AML-193 (cell line): ENCODE measurements around the gene DOK5.

ENCODE experiments used
- DNase-seq, 2 experiments: peaks; one replicate each; lab custom pipeline; 2025; lab: John Stamatoyannopoulos, UW

The DOK5 gene

DNA sequence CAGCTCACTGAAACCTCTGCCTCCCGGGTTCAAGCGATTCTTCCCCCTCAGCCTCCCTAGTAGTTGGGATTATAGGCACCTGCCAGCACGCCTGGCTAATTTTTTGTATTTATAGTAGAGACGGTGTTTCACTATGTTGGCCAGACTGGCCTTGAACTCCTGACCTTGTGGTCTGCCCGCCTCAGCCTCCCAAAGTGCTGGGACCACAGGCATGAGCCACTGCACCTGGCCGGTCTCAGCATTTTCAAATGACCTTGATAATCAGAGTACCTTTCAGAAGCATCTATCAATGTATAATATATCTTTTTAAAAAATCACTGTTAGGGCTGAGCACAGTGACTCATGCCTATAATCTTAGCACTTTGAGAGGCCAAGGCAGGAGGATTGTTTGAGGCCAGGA is 143.0 kb downstream of the DOK5 start:
- DNase-seq = no peak

GRCh38 chr20:54619181-54619580 is 143.8 kb downstream of the DOK5 start:
- no peak for DNase-seq

- no peak for DNase-seq
Observed at GRCh38 chr20:54619682-54620081, 144.3 kb downstream of the DOK5 start.

- no peak for DNase-seq
Observed at GRCh38 chr20:54620611-54621010, 145.2 kb downstream of the DOK5 start.

GRCh38 chr20:54622333-54623295 is 147.2 kb downstream of the DOK5 start:
- DNase-seq = no peak

GRCh38 chr20:54623991-54624569 is 148.7 kb downstream of the DOK5 start:
- no peak for DNase-seq

- no peak for DNase-seq
Observed at GRCh38 chr20:54624706-54625390, 149.5 kb downstream of the DOK5 start.

DNA sequence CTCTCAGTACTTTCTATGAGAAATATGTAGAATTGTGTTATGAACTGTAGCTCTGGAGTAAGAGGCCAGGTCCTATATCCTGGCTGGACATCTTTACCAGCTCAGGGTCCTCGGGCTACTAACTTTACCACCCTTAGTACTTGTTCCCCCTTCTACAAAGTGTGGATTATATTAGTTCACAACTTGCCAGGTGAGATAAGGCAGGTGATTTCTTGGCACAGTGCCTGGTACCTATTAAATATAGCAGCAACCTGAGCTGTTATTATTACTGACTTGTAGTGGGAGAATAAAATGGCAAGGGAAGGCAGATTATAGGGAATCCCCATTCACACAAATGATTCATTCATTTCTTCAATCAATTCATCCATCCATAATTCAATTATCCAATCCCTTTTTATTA is 150.1 kb downstream of the DOK5 start:
- no peak for DNase-seq

DNA sequence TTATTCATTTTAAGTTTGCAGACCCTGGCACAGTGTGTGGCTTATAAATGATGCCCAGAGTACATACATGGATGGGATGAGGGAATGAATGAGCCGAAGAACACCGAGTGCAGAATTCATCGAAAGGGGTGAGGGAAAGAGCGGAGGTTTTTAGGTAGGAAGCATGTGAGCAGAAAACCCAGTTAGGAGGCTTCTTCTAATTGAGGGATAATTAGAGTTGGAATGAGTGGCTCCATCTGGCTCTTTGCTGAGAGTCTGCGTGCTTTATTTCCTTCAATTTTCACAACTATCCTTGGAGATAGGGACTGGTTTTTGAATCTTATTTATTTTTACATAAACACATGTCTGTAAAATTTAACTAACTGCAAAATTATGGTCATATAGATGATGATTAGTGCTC is 150.7 kb downstream of the DOK5 start:
- no peak for DNase-seq

DNA sequence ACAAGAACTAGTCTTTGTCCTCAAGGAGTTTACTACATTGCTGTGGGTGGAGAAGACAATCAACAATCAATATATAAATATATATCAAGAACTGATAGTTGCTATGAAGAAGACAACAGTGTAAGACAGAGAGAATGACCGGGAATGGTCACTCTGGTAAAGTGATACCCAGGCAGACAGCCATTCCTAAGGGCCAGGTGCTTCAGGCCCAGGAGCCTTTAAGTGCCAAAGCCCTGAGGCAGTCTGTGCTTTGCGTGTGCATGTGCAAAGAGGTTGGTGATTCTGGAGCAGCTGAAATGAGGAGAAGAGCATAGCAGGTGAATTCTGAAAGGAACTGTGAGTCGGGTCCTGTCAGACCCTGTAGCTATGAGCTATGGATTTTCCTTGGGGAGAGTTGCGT is 154.2 kb downstream of the DOK5 start:
- DNase-seq = no peak

- no peak for DNase-seq
Observed at GRCh38 chr20:54630582-54630981, 155.2 kb downstream of the DOK5 start.

- DNase-seq = no peak
Observed at GRCh38 chr20:54631059-54631458, 155.7 kb downstream of the DOK5 start.

- DNase-seq = no peak
Observed at GRCh38 chr20:54633374-54634355, 158.3 kb downstream of the DOK5 start.

DNA sequence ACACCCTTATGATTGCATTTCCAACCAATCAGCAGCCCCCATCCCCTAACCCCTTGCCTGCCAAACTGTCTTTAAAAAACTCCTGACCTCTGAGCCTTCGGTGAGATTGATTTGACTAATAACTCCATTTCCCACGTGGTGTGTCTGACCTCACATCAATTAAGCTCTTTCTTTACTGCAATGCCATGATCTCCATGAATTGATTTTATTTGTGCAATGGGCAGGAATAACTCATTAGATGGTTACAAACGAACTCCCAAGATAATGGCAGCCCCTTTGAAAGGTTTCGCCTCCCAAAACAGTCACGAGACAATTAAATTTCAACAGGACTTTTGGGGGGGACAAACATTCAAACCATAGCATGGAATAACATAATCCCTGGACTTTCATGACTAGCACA is 161.2 kb downstream of the DOK5 start:
- DNase-seq = no peak

DNA sequence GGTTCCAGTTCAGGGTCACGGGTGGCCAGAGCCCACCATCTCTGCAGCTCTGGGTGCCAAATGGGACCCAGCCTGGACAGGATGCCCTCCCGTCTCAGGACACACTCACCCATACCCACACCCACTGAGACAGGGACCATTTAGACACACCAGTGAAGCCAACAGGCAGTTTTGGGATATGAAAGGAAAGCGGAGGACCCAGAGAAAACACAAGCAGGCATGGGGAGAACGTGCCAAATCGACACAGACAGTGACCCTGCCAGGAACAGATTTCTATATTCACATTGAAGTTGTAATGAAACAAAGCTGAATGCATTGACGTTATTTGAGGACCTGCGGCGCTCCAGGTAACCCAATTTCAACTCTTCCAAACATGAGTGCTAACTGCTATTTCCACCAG is 164.5 kb downstream of the DOK5 start:
- no peak for DNase-seq

DNA sequence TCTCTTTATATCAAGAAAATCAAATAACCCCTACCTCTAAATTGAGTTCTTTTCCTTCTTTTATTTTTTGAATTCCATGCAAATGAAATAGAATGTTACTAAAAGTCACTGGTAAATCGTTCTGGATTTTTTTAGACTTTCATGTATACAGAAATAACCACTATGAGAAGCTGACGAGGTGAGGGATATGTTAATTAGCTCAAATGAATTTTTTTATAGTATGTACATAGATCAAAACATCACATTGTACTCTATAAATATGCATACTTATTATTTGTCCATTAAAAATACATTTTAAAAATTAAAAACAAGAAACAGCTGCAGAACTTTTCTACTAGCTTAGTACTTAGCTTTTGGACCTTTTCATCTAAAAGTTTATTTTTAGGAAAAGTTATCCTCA is 165.4 kb downstream of the DOK5 start:
- DNase-seq = no peak

DNA sequence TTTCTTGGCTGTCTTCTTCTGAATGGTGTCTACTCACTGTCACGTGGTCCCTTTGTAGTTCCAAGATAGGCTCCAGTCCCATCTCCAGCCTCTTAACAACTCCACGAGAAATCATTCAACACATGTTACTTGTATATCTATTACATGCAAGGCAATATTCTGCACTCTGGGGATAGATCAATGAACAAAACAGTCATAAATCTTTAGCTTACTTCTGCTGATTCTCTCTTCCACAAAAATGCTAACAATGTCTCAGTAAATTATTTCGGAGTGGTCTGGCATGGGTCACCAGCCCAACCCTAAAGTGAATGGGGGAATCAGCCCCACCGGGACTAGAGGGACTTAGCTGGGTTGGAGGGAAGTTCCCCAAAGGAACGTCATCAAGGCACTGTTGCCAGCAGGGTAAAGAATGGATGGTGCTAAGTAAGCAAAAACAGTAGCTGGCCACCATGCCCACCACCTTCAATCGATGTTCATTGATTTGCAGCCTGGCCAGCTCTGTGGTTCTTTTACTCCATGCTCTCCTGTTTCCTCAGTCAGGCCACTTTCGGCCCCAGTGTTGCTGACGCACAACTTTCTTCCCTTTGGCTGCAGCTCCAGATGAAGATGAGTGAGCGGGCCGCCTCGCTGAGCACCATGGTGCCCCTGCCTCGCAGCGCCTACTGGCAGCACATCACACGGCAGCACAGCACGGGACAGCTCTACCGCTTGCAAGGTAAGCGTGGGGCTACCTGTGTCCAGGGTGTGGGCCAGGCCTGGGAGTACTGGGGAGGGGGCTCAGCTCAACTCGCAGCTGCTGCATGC is 167.7 kb downstream of the DOK5 start:
- no peak for DNase-seq

GRCh38 chr20:54643761-54644160 is 168.4 kb downstream of the DOK5 start:
- no peak for DNase-seq

DNA sequence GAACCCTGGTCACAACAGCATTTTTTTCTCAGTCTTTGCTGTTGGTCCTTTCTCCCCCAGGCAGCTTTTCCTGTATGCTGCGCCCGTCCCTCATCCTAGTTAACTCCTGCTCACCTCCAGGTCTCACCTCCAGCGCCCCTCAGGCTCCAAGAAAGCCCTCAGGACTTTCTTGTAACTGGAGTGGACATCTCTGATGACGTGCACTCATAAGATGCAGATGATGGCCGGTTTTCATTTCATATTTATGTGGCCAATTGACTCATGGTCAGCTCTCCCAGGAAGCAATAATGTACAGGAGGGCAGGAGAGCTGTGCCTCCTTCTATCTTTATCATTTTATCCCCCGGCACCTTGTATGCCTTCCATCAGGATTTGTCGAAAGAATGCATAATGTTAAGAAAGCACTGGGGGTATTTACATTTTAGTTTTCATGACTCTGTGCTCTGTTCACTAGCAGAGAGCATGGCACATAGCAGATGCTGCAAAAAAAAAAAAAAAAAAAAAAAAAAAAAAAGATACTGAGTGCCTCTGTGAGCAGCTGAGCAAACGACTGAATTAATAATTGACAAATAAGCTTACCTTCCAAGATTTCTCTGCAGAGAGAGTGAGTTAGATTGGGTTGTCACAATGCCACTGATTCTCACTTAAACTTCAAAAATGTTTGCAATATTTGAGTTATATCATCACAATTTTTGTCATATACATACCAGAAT is 170.2 kb downstream of the DOK5 start:
- no peak for DNase-seq

DNA sequence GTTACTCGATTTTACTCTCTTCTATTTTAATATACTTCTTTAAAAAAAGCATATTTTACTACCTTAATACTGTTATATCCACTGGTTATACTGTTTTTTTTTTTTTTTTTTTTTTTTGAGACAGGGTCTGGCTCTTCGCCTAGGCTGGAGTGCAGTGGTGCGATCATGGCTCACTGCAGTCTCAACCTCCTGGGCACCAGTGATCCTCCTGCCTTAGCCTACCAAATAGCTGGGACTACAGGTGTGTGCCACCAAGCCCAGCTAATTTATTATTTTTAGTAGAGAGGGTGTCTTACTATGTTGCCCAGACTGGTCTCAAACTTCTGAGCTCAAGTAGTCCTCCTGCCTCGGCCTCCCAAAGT is 170.7 kb downstream of the DOK5 start:
- no peak for DNase-seq
